GM18498 (cell line): Measurements from ENCODE around the gene CES2.

Experiments used
- ATAC-seq: cut with Tn5 transposase; IDR thresholded peaks from one replicate; pipeline ENCODE4 v1.9.1; 2021; ENCODE audit warnings: mild to moderate bottlenecking, moderate library complexity; ENCODE audit not compliant: unreplicated experiment

Gene CES2

GRCh38 chr16:66918803-66919568, 16.3 kb upstream of the CES2 start, which contains the start of gene CDH16:
Gene CDH16 (minus strand): TSS chr16:66918885. CDS start chr16:66918065, 820 bp downstream.
- ATAC-seq = no peak

- ATAC-seq = no peak
Observed at GRCh38 chr16:66919569-66920298, 15.6 kb upstream of the CES2 start.

- ATAC-seq = no peak
Observed at GRCh38 chr16:66920299-66920590, 15.1 kb upstream of the CES2 start.

- no peak for ATAC-seq
Observed at GRCh38 chr16:66920924-66921680, 14.2 kb upstream of the CES2 start.

GRCh38 chr16:66921729-66922450, 13.4 kb upstream of the CES2 start:
- ATAC-seq = no peak

- ATAC-seq = no peak
Observed at GRCh38 chr16:66923247-66923731, 12.0 kb upstream of the CES2 start.

GRCh38 chr16:66923866-66924265, 11.4 kb upstream of the CES2 start:
- no peak for ATAC-seq

GRCh38 chr16:66924527-66925321, 10.6 kb upstream of the CES2 start:
- peak; percentile 49 for ATAC-seq

- ATAC-seq = peak; percentile 16
Observed at GRCh38 chr16:66925322-66925840, 9.9 kb upstream of the CES2 start, which contains the start of gene RRAD. Gene RRAD (minus strand): TSS chr16:66925535. CDS start chr16:66925179, 356 bp downstream.

GRCh38 chr16:66926171-66926947, 9.0 kb upstream of the CES2 start:
- no peak for ATAC-seq

- no peak for ATAC-seq
Observed at GRCh38 chr16:66926961-66927436, 8.3 kb upstream of the CES2 start.

GRCh38 chr16:66927918-66928649, 7.2 kb upstream of the CES2 start:
- no peak for ATAC-seq

GRCh38 chr16:66928702-66929388, 6.5 kb upstream of the CES2 start:
- ATAC-seq = no peak

- ATAC-seq = no peak
Observed at GRCh38 chr16:66930189-66930588, 5.1 kb upstream of the CES2 start.

- no peak for ATAC-seq
Observed at GRCh38 chr16:66931665-66932064, 3.7 kb upstream of the CES2 start.

- ATAC-seq = no peak
Observed at GRCh38 chr16:66932076-66932475, 3.2 kb upstream of the CES2 start.

GRCh38 chr16:66933776-66934137, 1.6 kb upstream of the CES2 start:
- peak; percentile 16 for ATAC-seq
